ENCODE measurements around the gene FETUB. TPM values are rescaled to one million over a fixed set of nuclear protein-coding genes. Genes with fewer than 3 reads are reported as not detected.

Gene FETUB
- total and polyA plus RNA-seq, 2 of the 4 experiments (the other 2 are of a cell fraction) = not detected

DNA sequence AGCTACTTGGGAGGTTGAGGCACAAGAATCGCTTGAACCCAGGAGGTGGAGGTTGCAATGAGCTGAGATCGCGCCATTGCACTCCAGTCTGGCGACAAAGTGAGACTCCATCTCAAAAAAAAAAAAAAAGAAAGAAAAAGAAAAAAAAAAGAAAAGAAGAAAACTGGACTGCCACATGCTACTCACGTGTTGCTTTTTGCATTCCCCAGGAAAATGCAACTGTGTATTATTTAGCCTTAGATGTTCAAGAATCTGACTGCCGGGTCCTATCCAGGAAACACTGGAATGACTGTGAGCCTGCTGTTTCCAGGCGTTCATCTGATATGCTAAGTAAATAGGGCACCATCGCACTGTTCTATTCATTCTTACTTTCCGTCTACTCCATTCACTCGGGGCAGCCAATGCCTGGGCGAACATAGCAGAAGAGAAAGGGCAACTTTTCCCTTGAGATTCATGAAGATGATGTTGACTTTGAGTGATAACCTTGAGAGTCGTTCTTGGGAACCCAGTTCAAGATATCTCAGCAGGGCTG lies 47.0 kb downstream of the FETUB start:
- CTCF ChIA-PET = no interaction called here
- no peak overlapping the region for H2BK5ac ChIP-seq (ENCODE audit: low read depth, low read length, poor library complexity, severe bottlenecking)

More for the DNA sequence above, 47.0 kb downstream of the FETUB start:
- no peak overlapping the region for H3K4me2 ChIP-seq (ENCODE audit: low read depth, low read length)
- no peak overlapping the region for H3K4me3 ChIP-seq (ENCODE audit: insufficient read depth, low read depth, low read length)
- TF ChIP-seq MAZ (IDR thresholded peaks at IDR 0.05; ENCODE audit: borderline replicate concordance, low read depth, low read length) (no peak), CHD1 (IDR thresholded peaks at IDR 0.05; ENCODE audit: low read depth, low read length) (no peak), CEBPB (IDR thresholded peaks at IDR 0.05; ENCODE audit: low read depth, low read length) (no peak), POLR2A (IDR thresholded peaks at IDR 0.05; ENCODE audit: low read depth, low read length) (no peak), SMC3 (IDR thresholded peaks at IDR 0.05; ENCODE audit: low read depth, low read length) (no peak), RAD21 (IDR thresholded peaks at IDR 0.05; ENCODE audit: low read length) (no peak), MXI1 (IDR thresholded peaks at IDR 0.05; ENCODE audit: borderline replicate concordance, low read depth, low read length) (no peak), FOS (IDR thresholded peaks at IDR 0.05; ENCODE audit: low read depth, low read length) (no peak), BHLHE40 (IDR thresholded peaks at IDR 0.05; ENCODE audit: low read depth, low read length) (no peak), NFE2L2 (IDR thresholded peaks at IDR 0.05; ENCODE audit: low read depth, low read length) (no peak), RCOR1 (IDR thresholded peaks at IDR 0.05; ENCODE audit: insufficient replicate concordance, low read length) (no peak), RFX5 (IDR thresholded peaks at IDR 0.05; ENCODE audit: low read depth, low read length) (no peak), MAFK (IDR thresholded peaks at IDR 0.05; ENCODE audit: low read depth, low read length) (no peak)
- TF ChIP-seq, protein P1, sequence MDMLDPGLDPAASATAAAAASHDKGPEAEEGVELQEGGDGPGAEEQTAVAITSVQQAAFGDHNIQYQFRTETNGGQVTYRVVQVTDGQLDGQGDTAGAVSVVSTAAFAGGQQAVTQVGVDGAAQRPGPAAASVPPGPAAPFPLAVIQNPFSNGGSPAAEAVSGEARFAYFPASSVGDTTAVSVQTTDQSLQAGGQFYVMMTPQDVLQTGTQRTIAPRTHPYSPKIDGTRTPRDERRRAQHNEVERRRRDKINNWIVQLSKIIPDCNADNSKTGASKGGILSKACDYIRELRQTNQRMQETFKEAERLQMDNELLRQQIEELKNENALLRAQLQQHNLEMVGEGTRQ (IDR thresholded peaks at IDR 0.05; ENCODE audit: low read depth, low read length) = no peak
- TF ChIP-seq, protein P2, sequence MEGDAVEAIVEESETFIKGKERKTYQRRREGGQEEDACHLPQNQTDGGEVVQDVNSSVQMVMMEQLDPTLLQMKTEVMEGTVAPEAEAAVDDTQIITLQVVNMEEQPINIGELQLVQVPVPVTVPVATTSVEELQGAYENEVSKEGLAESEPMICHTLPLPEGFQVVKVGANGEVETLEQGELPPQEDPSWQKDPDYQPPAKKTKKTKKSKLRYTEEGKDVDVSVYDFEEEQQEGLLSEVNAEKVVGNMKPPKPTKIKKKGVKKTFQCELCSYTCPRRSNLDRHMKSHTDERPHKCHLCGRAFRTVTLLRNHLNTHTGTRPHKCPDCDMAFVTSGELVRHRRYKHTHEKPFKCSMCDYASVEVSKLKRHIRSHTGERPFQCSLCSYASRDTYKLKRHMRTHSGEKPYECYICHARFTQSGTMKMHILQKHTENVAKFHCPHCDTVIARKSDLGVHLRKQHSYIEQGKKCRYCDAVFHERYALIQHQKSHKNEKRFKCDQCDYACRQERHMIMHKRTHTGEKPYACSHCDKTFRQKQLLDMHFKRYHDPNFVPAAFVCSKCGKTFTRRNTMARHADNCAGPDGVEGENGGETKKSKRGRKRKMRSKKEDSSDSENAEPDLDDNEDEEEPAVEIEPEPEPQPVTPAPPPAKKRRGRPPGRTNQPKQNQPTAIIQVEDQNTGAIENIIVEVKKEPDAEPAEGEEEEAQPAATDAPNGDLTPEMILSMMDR (conservative IDR thresholded peaks at IDR 0.05; ENCODE audit: low read depth, low read length) = no peak
- TF ChIP-seq, protein P3, sequence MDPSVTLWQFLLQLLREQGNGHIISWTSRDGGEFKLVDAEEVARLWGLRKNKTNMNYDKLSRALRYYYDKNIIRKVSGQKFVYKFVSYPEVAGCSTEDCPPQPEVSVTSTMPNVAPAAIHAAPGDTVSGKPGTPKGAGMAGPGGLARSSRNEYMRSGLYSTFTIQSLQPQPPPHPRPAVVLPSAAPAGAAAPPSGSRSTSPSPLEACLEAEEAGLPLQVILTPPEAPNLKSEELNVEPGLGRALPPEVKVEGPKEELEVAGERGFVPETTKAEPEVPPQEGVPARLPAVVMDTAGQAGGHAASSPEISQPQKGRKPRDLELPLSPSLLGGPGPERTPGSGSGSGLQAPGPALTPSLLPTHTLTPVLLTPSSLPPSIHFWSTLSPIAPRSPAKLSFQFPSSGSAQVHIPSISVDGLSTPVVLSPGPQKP (IDR thresholded peaks at IDR 0.05; ENCODE audit: borderline replicate concordance, low read depth, low read length) = no peak
- H3K36me3 ChIP-seq (ENCODE audit: control insufficient read depth, insufficient read depth, low read length) = no peaks in the 10 kb centered on the region
- DNase-seq (no peak), ATAC-seq (ENCODE audit: low read depth) (no peak)
- 70% methylated on average over 4 of the region's 12 CpGs; no CpG with 5 or more reads in 1 of the 2 experiments for WGBS, 2 experiments (ENCODE audit: extremely low coverage in 2 of 2, insufficient read length in 1 of 2)
- H2BK15ac ChIP-seq (ENCODE audit: low read depth, low read length) = no peak overlapping the region
- no peaks in the 10 kb centered on the region for H3K4me1 ChIP-seq (ENCODE audit: control insufficient read depth, insufficient read depth, low read length)
- H4K20me1 ChIP-seq (ENCODE audit: insufficient read depth, low read length) = no peaks in the 10 kb centered on the region
- H2BK120ac ChIP-seq (ENCODE audit: low read depth, low read length) = no peak overlapping the region
- peaks cover 2% of the 10 kb centered on the region; the same call in 1 of the 2 replicates for H3K27me3 ChIP-seq (ENCODE audit: control insufficient read depth, insufficient read depth, low read length)
- H3K9ac ChIP-seq (ENCODE audit: low read depth, low read length) = no peak overlapping the region
- no peak overlapping the region for H3K56ac ChIP-seq (ENCODE audit: extremely low read depth, insufficient read depth, low read length)
- intact Hi-C loops (cut with micrococcal nuclease) (no loop called here), in situ Hi-C loops (cut with MboI; ENCODE audit: low sequenced_read_pairs) (no loop called here), dilution Hi-C loops (cut with HindIII; ENCODE audit: low sequenced_read_pairs, unreplicated experiment) (no loop called here)
- no peak overlapping the region for H3K23ac ChIP-seq (ENCODE audit: low read depth, low read length)
- no peak overlapping the region for H4K91ac ChIP-seq (ENCODE audit: insufficient read depth, low read depth, low read length)
- H3K27ac ChIP-seq (ENCODE audit: insufficient read depth, low read length) = no peak overlapping the region
- H2BK20ac ChIP-seq (ENCODE audit: low read depth, low read length) = no peak overlapping the region
- H2AK9ac ChIP-seq (replicated peaks; ENCODE audit: low read depth, low read length, poor library complexity) = no peak overlapping the region
- no peak overlapping the region for H3K18ac ChIP-seq (ENCODE audit: low read depth, low read length)
- no peaks in the 10 kb centered on the region for H3K9me3 ChIP-seq (ENCODE audit: control insufficient read depth, insufficient read depth, low read length)
- H2AK5ac ChIP-seq (ENCODE audit: low read depth, low read length) = no peak overlapping the region
- H3K4ac ChIP-seq (ENCODE audit: low read depth, low read length) = no peak overlapping the region
- POLR2A ChIA-PET (ENCODE audit: unreplicated experiment) = no interaction called here
- no peak overlapping the region for H2AFZ ChIP-seq (replicated peaks; ENCODE audit: low read length, poor library complexity)
- BruUV-seq (replicated peaks) = no TSS peak
- no peaks in the 10 kb centered on the region for H3K9me1 ChIP-seq (ENCODE audit: insufficient read depth, low read length)
- no peaks in the 10 kb centered on the region for H3K79me1 ChIP-seq (ENCODE audit: low read depth in 1 of 2, low read length in 2 of 2)
- H4K8ac ChIP-seq (ENCODE audit: low read depth in 2 of 2, low read length in 2 of 2) = no peak overlapping the region
- no peak overlapping the region for H3K14ac ChIP-seq (replicated peaks; ENCODE audit: low read depth, low read length)
- H4K5ac ChIP-seq (ENCODE audit: low read depth, low read length) = no peak overlapping the region

All from IMR-90 (cell line).